Mononuclear cell (primary cell): ENCODE measurements around the gene HLA-DPB1. TPM values are rescaled to one million over a fixed set of nuclear protein-coding genes. Genes with fewer than 3 reads are reported as not detected.

Experiments used
- H3K27me3 ChIP-seq: 2 replicates; pipeline ENCODE4 v1.6.0; 2011; ENCODE audit warnings: low read length, control low read depth; ENCODE audit not compliant: insufficient read depth
- H3K4me1 ChIP-seq: 2 replicates; pipeline ENCODE4 v1.5.1; 2011; ENCODE audit warnings: mild to moderate bottlenecking, low read length, control low read depth; ENCODE audit not compliant: insufficient read depth
- H3K4me3 ChIP-seq: 2 replicates; pipeline ENCODE4 v1.5.1; 2011; ENCODE audit warnings: mild to moderate bottlenecking, low read length, moderate library complexity
- H3K9me3 ChIP-seq: 2 replicates; pipeline ENCODE4 v1.5.1; 2011; ENCODE audit warnings: low read depth, mild to moderate bottlenecking, control low read depth, low read length
- total RNA-seq: library from RNA; depleted of rRNA; stranded (reverse); fragments of >200 nt; gene quantifications from one replicate; pipeline ENCODE4 v1.2.3, GENCODE V29; 2012

The HLA-DPB1 gene
- total RNA-seq, 1 donor: 166 TPM

DNA sequence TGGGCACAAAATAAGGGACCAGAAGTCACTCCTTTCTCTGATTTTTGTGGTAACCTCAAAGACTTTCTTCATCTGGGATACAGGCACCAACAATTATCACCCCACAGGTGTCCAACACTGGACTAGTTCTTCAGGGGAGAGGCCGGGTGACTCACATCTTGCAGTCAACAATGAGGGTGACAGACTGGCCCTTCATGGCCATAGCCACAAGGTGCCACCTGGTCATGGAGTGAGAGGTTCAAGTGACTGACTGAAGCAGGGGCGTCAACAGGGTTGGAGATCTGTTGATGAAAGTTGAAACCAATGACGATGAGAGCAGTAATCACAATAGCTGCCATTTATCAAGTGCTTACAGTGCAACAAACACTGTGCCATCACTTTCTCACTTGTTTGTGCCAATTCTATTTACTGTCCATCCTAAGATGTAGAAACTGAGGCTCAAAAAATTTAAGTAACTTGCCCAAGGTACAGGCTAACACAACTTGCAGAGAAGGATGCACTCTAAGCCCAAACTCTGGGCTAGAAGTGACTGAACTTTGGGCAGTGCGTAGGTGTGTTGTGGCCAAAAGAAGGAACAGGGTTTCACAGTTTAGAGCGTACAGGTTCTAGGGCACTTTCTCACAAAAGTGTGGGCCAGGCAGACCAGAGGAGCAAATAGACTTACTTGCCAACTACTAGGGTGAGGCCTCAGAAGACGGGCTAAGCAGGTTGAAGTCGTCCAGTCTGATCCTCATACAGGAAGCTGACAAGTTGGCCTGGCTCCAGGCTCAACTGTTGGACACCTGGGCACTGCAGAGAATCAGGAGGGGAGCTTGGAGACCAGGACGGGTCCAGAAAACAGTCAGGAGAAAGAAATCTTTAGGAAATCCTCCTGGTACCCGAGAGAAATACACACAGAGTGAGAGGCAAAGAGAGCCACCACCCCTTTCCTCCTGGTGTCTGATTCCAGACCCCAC is 30.4 kb downstream of the HLA-DPB1 start:
- Histone ChIP-seq H3K4me3 (no peak overlapping the region), H3K4me1 (peaks cover 15% of the 10 kb centered on the region), H3K27me3 (peaks cover 10% of the 10 kb centered on the region), H3K9me3 (peaks cover 10% of the 10 kb centered on the region)

DNA sequence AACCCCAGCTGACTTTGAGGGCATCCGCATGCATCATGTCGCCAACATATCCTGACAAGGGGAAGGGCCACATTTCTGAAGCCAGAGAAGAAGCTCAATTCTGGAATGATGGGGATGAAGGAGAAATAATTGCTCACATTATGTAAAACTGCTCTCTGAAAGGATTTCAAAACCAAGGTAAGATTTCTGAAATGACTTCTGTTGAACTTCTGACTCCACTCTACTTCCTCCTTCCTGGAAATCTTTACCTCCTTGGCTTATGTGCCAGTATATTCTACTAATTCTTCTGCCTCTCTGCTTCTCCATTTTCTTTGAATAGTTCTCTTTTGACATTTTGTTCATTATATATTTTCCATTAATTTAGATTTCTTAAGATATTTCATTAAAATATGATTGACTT is 31.9 kb downstream of the HLA-DPB1 start:
- H3K9me3 ChIP-seq: no peaks in the 10 kb centered on the region
- H3K4me3 ChIP-seq: no peak overlapping the region
- peaks cover 19% of the 10 kb centered on the region for H3K4me1 ChIP-seq
- peaks cover 10% of the 10 kb centered on the region for H3K27me3 ChIP-seq

GRCh38 chr6:33108307-33108706 is 32.5 kb downstream of the HLA-DPB1 start:
- Histone ChIP-seq H3K27me3 (peaks cover 10% of the 10 kb centered on the region), H3K4me1 (peaks cover 26% of the 10 kb centered on the region), H3K9me3 (no peaks in the 10 kb centered on the region), H3K4me3 (no peak overlapping the region)

- H3K27me3 ChIP-seq: peaks cover 19% of the 10 kb centered on the region
- H3K4me1 ChIP-seq: peaks cover 56% of the 10 kb centered on the region
- H3K9me3 ChIP-seq: no peaks in the 10 kb centered on the region
- H3K4me3 ChIP-seq: no peak overlapping the region
Observed at GRCh38 chr6:33112148-33112547, 36.4 kb downstream of the HLA-DPB1 start.

GRCh38 chr6:33113755-33114154 is 38.0 kb downstream of the HLA-DPB1 start:
- H3K4me3 ChIP-seq: no peak overlapping the region
- peaks cover 33% of the 10 kb centered on the region for H3K27me3 ChIP-seq
- peaks cover 55% of the 10 kb centered on the region for H3K4me1 ChIP-seq

DNA sequence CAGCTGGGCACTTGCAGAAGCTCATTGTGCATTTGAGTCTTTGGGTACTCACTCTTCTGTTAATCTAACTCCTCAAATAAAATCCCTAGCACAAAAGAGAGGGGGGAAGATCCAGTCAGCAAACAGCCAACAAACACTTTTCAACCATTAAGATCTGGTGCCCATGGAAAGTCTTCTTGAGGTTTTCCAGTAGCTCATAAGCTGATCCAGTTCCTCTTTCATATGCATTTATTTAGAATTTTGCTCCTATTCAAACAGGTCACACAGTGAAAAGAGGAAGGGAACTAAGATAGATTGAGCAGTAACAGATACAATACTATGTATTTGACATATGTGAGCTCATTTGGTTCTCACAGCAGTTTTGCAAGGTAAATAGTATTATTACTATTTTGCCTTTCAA is 38.6 kb downstream of the HLA-DPB1 start:
- peaks cover 55% of the 10 kb centered on the region for H3K4me1 ChIP-seq
- H3K9me3 ChIP-seq: no peaks in the 10 kb centered on the region
- H3K27me3 ChIP-seq: peaks cover 30% of the 10 kb centered on the region
- no peak overlapping the region for H3K4me3 ChIP-seq

More at GRCh38 chr6:33113755-33114154, 38.0 kb downstream of the HLA-DPB1 start:
- no peaks in the 10 kb centered on the region for H3K9me3 ChIP-seq

DNA sequence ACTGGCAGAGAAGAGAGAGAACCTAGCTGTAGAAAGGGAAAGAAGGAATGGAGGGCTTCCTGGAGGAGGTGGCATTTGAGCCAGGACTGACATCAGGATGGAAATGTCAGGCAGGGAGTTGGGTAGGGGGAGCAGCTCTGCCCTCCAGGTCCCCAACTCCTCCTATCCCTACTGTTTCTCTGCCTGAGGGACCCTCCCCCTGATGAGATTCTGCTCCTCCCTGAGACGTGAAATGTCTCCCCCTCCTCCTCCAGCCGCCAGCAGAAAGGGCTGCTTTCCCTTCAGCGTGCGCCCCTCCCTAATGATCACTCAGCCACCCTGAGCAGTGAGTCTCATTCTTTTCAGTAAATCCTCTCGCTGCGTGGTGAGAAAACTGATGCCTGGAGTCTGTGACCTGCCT is 40.6 kb downstream of the HLA-DPB1 start:
- peaks cover 23% of the 10 kb centered on the region for H3K27me3 ChIP-seq
- no peak overlapping the region for H3K4me3 ChIP-seq
- peaks cover 55% of the 10 kb centered on the region for H3K4me1 ChIP-seq
- no peaks in the 10 kb centered on the region for H3K9me3 ChIP-seq

GRCh38 chr6:33116841-33117711 is 41.3 kb downstream of the HLA-DPB1 start:
- H3K4me1 ChIP-seq: peaks cover 55% of the 10 kb centered on the region
- H3K9me3 ChIP-seq: no peaks in the 10 kb centered on the region
- H3K27me3 ChIP-seq: peaks cover 23% of the 10 kb centered on the region
- no peak overlapping the region for H3K4me3 ChIP-seq

- peaks cover 23% of the 10 kb centered on the region for H3K27me3 ChIP-seq
- peaks cover under 1% of the 10 kb centered on the region for H3K9me3 ChIP-seq
- H3K4me3 ChIP-seq: no peak overlapping the region
- H3K4me1 ChIP-seq: peaks cover 49% of the 10 kb centered on the region
Observed at GRCh38 chr6:33117811-33118277, 42.1 kb downstream of the HLA-DPB1 start.

DNA sequence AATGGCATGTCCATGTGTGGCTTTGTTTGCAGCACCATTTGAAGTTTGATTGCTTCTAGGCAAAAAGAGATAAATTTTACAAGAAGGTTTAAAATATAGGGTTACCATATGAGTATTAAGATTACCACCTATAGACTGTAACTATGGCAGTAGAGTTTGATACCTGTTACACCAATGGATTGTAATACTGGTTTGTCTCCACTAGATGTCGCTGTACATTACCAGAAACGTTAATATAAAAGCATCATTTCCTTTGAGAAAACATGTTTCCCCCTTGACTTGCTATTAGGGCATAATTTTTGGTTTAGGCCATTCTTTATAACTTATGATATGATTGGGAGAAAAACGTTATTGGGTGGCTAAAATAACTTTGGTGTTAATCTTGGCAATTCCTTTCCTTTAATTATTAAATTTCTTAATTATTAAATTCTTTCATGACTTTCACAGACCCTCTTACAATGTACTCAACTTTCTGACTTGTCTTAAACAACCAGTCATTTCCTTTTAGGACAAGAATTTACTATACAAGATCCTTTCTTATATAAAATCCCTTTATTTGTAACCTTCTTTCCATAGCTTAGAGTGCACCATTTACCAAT is 42.8 kb downstream of the HLA-DPB1 start:
- Histone ChIP-seq H3K27me3 (peaks cover 23% of the 10 kb centered on the region), H3K4me1 (peaks cover 41% of the 10 kb centered on the region), H3K4me3 (no peak overlapping the region), H3K9me3 (peaks cover 6% of the 10 kb centered on the region)

GRCh38 chr6:33120001-33120400 is 44.2 kb downstream of the HLA-DPB1 start:
- Histone ChIP-seq H3K4me1 (peaks cover 28% of the 10 kb centered on the region), H3K9me3 (peaks cover 14% of the 10 kb centered on the region), H3K27me3 (peaks cover 23% of the 10 kb centered on the region), H3K4me3 (no peak overlapping the region)

GRCh38 chr6:33123181-33123580 is 47.4 kb downstream of the HLA-DPB1 start:
- no peak overlapping the region for H3K4me3 ChIP-seq
- no peaks in the 10 kb centered on the region for H3K4me1 ChIP-seq
- H3K9me3 ChIP-seq: peaks cover 14% of the 10 kb centered on the region
- peaks cover 3% of the 10 kb centered on the region for H3K27me3 ChIP-seq

- H3K9me3 ChIP-seq: peaks cover 14% of the 10 kb centered on the region
- H3K4me1 ChIP-seq: no peaks in the 10 kb centered on the region
- no peaks in the 10 kb centered on the region for H3K27me3 ChIP-seq
- no peak overlapping the region for H3K4me3 ChIP-seq
Observed at GRCh38 chr6:33123732-33124524, 48.1 kb downstream of the HLA-DPB1 start.

- Histone ChIP-seq H3K9me3 (peaks cover 14% of the 10 kb centered on the region), H3K4me3 (no peak overlapping the region), H3K4me1 (no peaks in the 10 kb centered on the region), H3K27me3 (no peaks in the 10 kb centered on the region)
Observed at GRCh38 chr6:33124525-33124901, 48.7 kb downstream of the HLA-DPB1 start.
